HFF-Myc (cell line): ENCODE results near the gene DCPS.
A peak's percentile ranks its signal among the peaks of the same experiment; 100 is the strongest.
"Not testable (repeated sequence)": the region's sequence is repeated elsewhere in the genome, so short reads cannot be mapped to it uniquely, and the experiment has no call there.

Experiments
- DNase-seq: peaks from one replicate; pipeline ENCODE4 v3.0.0-alpha.2; 2011; ENCODE audit warnings: low read depth; ENCODE audit errors: extremely low read depth
- H3K4me3 ChIP-seq: replicated peaks from 2 replicates; pipeline ENCODE4 v1.5.1; 2011; ENCODE audit warnings: low read depth, mild to moderate bottlenecking, control low read depth, low read length
- TF ChIP-seq, protein P1 (sequence below): IDR thresholded peaks from 2 replicates; pipeline ENCODE4 v1.5.1; 2012; ENCODE audit warnings: mild to moderate bottlenecking, low read depth, low read length, control low read depth; ENCODE audit errors: missing control alignments

The DCPS gene

DNA sequence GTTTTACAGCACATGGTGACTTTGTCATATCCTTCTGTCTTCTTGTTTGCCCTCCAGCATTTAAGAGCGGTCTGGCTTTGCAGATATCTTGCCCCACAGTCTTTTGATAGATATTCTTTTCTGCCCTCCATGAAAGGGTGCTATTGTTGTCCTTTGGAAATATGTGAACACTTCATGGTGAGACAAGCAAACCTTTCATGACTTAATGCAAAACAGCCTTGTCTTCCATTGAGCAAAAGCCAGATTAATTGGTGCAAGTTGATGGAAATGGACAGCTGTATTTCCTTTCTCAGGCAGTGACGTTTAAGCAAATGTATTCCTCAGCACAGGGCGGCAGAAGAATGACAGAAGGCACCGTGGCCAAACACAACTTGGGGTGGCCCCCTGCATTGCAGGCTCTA, 4.4 kb downstream of the DCPS start:
- DNase-seq, result no peak
- H3K4me3 ChIP-seq, result no peak overlapping the region
- TF ChIP-seq, protein P1, sequence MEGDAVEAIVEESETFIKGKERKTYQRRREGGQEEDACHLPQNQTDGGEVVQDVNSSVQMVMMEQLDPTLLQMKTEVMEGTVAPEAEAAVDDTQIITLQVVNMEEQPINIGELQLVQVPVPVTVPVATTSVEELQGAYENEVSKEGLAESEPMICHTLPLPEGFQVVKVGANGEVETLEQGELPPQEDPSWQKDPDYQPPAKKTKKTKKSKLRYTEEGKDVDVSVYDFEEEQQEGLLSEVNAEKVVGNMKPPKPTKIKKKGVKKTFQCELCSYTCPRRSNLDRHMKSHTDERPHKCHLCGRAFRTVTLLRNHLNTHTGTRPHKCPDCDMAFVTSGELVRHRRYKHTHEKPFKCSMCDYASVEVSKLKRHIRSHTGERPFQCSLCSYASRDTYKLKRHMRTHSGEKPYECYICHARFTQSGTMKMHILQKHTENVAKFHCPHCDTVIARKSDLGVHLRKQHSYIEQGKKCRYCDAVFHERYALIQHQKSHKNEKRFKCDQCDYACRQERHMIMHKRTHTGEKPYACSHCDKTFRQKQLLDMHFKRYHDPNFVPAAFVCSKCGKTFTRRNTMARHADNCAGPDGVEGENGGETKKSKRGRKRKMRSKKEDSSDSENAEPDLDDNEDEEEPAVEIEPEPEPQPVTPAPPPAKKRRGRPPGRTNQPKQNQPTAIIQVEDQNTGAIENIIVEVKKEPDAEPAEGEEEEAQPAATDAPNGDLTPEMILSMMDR, result no peak

DNA sequence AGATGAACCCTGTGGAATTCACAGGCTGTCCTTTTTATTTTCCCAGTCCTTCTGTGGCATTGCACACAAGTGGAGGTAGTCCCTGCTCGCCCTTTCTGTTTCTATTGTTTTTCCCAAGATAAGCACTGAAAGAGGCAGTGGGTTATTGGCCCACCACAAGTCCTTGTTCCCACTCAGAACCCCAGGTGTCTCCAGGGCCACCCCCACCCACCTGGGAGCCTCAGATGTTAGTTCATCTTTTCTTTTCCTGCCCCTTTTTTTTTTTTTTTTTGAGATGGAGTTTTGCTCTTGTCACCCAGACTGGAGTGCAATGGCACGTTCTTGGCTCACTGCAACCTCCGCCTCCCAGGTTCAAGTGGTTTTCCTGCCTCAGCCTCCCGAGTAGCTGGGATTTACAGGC, 4.9 kb downstream of the DCPS start:
- DNase-seq, result not testable (repeated sequence)

DNA sequence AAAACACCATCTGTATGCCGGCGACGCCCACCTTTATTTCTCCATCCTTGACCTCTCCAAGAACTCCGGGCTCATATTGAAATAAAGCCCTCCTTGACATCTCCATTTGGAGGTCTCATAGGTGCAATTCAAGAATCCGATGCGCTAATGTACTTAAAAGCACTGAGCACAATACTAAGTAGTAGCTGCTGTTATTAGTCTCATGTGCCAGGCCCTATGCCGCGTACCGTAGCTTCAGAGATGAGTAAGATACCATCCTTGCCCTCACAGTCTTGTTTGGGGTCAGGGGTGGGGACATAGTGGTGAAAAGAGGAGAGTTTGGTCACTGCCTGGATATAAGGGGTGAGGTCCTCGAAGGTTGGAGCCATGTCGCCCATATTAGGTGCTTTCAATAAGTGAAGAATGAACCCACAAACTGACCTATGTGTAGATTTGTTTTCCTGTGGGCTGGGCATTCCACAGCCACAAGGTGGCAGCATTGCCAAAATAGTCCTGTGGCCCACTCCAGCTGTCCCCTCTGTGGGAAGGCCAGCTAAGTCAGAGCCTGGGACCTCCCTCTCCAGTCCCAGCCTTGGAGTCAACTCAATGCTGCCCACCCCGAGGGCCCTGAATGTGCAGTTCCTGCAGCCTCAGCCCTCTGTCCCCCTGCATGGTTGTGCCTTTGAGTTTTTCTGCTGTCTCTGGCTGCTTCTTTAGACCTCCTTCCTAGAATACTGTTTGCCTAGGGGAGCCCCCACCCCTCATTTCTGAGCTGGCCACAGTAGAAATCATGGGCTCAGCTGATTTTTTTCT, 6.5 kb downstream of the DCPS start:
- H3K4me3 ChIP-seq, result no peak overlapping the region
- peak; percentile 38 for DNase-seq
- TF ChIP-seq, protein P1, result peak; percentile 88

More for the DNA sequence above, 4.9 kb downstream of the DCPS start:
- not testable (repeated sequence) for H3K4me3 ChIP-seq

DNA sequence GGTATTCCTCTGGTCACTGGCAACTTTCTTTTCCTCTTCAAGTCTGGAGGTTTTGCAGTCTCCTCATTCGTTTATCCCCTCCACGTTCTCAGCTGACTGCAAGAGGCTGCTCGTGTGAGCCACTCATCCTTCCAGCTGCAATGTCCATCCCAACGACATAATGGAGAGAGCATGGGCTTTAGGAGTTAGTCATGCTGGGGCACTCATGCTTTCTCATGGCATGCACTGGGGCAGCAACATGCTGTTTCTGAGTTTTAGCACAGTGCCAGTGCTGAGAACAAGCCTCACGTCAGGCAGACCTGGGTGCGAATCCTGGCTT, 7.1 kb downstream of the DCPS start:
- no peak for DNase-seq
- TF ChIP-seq, protein P1, result no peak
- H3K4me3 ChIP-seq, result no peak overlapping the region

- no peak for DNase-seq
- H3K4me3 ChIP-seq, result no peak overlapping the region
- TF ChIP-seq, protein P1, result no peak
Measured at GRCh38 chr11:126311401-126312291, 7.8 kb downstream of the DCPS start.

- TF ChIP-seq, protein P1, result no peak
- DNase-seq, result no peak
- no peak overlapping the region for H3K4me3 ChIP-seq
Measured at GRCh38 chr11:126312961-126313360, 9.1 kb downstream of the DCPS start.

GRCh38 chr11:126313826-126314225, 10.0 kb downstream of the DCPS start:
- TF ChIP-seq, protein P1, result no peak
- no peak overlapping the region for H3K4me3 ChIP-seq
- no peak for DNase-seq
